H1 (cell line): ENCODE results near the gene IFNL4.
"Not testable (repeated sequence)": the region's sequence is repeated elsewhere in the genome, so short reads cannot be mapped to it uniquely, and the experiment has no call there.

Source experiments
- CBX8 ChIP-seq: fragments of 300-800, 300-1000 bp; sonication (generic); IDR thresholded peaks from 2 replicates; pipeline ENCODE4 v1.7.1; 2016; ENCODE audit warnings: low read depth, low read length, borderline replicate concordance
- EP300 ChIP-seq, 2 experiments: IDR thresholded peaks; 1 replicate in 1 of 2; 2 replicates in 1 of 2; pipeline ENCODE4 v1.6.1; 2011 to 2012; ENCODE audit warnings: low read depth in 2 of 2, low read length in 2 of 2, mild to moderate bottlenecking in 2 of 2, borderline replicate concordance in 1 of 2, inconsistent platforms in 1 of 2, moderate library complexity in 1 of 2
- EZH2 ChIP-seq: fragments of 200-600 bp; sonication (generic); IDR thresholded peaks from 2 replicates; pipeline ENCODE4 v1.7.1; 2012; ENCODE audit warnings: low read depth, mild to moderate bottlenecking, moderate library complexity, low read length, inconsistent platforms; ENCODE audit not compliant: severe bottlenecking
- GABPA ChIP-seq: IDR thresholded peaks from 2 replicates; pipeline ENCODE4 v1.6.1; 2011; ENCODE audit warnings: mild to moderate bottlenecking, low read length, moderate library complexity, borderline replicate concordance; ENCODE audit not compliant: insufficient read depth
- POLR2A ChIP-seq, 2 experiments: IDR thresholded peaks; 1 replicate in 1 of 2; 2 replicates in 1 of 2; pipeline ENCODE4 v1.6.1; 2011; ENCODE audit warnings: low read depth in 2 of 2, low read length in 2 of 2, mild to moderate bottlenecking in 2 of 2; ENCODE audit errors: control extremely low read depth in 1 of 2
- RAD21 ChIP-seq, 2 experiments: IDR thresholded peaks in 1 of 2; conservative IDR thresholded peaks in 1 of 2; 2 replicates each; pipeline ENCODE4 v1.6.1; 2011; ENCODE audit warnings: low read depth in 2 of 2, low read length in 2 of 2, improper control_type of control experiment in 1 of 2, inconsistent platforms in 1 of 2, mild to moderate bottlenecking in 1 of 2, moderate library complexity in 1 of 2
- RXRA ChIP-seq: IDR thresholded peaks from 2 replicates; pipeline ENCODE4 v1.6.1; 2011; ENCODE audit warnings: low read depth, mild to moderate bottlenecking, low read length, moderate library complexity; ENCODE audit not compliant: insufficient read depth
- SIN3A ChIP-seq, 2 experiments: IDR thresholded peaks in 1 of 2; conservative IDR thresholded peaks in 1 of 2; 2 replicates each; pipeline ENCODE4 v1.6.1; 2011 to 2012; ENCODE audit warnings: low read length in 2 of 2, improper control_type of control experiment in 1 of 2, low read depth in 1 of 2, mild to moderate bottlenecking in 1 of 2
- SP1 ChIP-seq: IDR thresholded peaks from 2 replicates; pipeline ENCODE4 v1.6.1; 2011; ENCODE audit warnings: low read depth, low read length
- TCF12 ChIP-seq: IDR thresholded peaks from 2 replicates; pipeline ENCODE4 v1.6.1; 2011; ENCODE audit warnings: low read depth, mild to moderate bottlenecking, low read length
- TF ChIP-seq, protein P1 (sequence below), 3 experiments: IDR thresholded peaks; 1 replicate in 2 of 3; 2 replicates in 1 of 3; pipeline versions ENCODE4 v1.5.1 to v1.6.1; 2011; ENCODE audit warnings: low read length in 3 of 3, mild to moderate bottlenecking in 3 of 3, inconsistent platforms in 2 of 3, low read depth in 1 of 3, moderate library complexity in 1 of 3; ENCODE audit not compliant: insufficient read depth in 1 of 3; ENCODE audit errors: control extremely low read depth in 1 of 3
- TF ChIP-seq, protein P2 (sequence below): IDR thresholded peaks from 2 replicates; pipeline ENCODE4 v1.6.1; 2012; ENCODE audit warnings: low read length, inconsistent platforms

DNA sequence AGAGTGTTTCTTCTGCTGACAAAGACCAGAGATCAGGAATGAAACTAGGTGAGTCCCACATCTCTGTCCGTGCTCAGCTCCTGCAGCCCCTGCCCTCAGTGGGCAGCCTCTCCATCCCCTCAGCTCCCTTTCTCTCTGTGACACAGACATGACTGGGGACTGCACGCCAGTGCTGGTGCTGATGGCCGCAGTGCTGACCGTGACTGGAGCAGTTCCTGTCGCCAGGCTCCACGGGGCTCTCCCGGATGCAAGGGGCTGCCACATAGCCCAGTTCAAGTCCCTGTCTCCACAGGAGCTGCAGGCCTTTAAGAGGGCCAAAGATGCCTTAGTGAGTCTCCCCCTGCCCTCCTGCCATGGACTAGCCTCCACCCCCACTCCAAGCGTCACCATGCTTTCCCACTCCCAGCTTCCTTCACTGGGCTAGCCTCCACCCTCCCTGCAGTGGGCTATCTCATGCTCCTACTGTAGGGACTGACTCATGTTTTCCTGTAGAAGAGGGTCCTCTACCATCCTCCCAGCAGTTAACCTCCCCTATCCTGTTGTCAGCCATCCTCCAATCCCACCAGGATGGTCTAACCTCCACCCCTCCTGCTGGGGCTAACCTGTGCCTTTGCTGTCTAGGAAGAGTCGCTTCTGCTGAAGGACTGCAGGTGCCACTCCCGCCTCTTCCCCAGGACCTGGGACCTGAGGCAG is 20.0 kb upstream of the IFNL4 start:
- TF ChIP-seq, protein P1, sequence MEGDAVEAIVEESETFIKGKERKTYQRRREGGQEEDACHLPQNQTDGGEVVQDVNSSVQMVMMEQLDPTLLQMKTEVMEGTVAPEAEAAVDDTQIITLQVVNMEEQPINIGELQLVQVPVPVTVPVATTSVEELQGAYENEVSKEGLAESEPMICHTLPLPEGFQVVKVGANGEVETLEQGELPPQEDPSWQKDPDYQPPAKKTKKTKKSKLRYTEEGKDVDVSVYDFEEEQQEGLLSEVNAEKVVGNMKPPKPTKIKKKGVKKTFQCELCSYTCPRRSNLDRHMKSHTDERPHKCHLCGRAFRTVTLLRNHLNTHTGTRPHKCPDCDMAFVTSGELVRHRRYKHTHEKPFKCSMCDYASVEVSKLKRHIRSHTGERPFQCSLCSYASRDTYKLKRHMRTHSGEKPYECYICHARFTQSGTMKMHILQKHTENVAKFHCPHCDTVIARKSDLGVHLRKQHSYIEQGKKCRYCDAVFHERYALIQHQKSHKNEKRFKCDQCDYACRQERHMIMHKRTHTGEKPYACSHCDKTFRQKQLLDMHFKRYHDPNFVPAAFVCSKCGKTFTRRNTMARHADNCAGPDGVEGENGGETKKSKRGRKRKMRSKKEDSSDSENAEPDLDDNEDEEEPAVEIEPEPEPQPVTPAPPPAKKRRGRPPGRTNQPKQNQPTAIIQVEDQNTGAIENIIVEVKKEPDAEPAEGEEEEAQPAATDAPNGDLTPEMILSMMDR (IDR thresholded peaks at IDR 0.05; ENCODE audit: control extremely low read depth in 1 of 3, insufficient read depth in 1 of 3, low read depth in 1 of 3, low read length in 3 of 3) = not testable (repeated sequence)
- TF ChIP-seq GABPA; SIN3A (conservative IDR thresholded peaks at IDR 0.05 in 1 of 2, IDR thresholded peaks at IDR 0.05 in 1 of 2; ENCODE audit: low read depth in 1 of 2, low read length in 2 of 2); POLR2A (IDR thresholded peaks at IDR 0.05; ENCODE audit: control extremely low read depth in 1 of 2, low read depth in 2 of 2, low read length in 2 of 2); RAD21 (IDR thresholded peaks at IDR 0.05 in 1 of 2, conservative IDR thresholded peaks at IDR 0.05 in 1 of 2; ENCODE audit: low read depth in 2 of 2, low read length in 2 of 2); RXRA; EZH2; EP300 (IDR thresholded peaks at IDR 0.05; ENCODE audit: borderline replicate concordance in 1 of 2, low read depth in 2 of 2, low read length in 2 of 2); TCF12; CBX8; SP1: not testable (repeated sequence)
- TF ChIP-seq, protein P2, sequence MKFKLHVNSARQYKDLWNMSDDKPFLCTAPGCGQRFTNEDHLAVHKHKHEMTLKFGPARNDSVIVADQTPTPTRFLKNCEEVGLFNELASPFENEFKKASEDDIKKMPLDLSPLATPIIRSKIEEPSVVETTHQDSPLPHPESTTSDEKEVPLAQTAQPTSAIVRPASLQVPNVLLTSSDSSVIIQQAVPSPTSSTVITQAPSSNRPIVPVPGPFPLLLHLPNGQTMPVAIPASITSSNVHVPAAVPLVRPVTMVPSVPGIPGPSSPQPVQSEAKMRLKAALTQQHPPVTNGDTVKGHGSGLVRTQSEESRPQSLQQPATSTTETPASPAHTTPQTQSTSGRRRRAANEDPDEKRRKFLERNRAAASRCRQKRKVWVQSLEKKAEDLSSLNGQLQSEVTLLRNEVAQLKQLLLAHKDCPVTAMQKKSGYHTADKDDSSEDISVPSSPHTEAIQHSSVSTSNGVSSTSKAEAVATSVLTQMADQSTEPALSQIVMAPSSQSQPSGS = not testable (repeated sequence)
